Embryonic facial prominence (tissue), 1 donor: ENCODE results near the gene MAP3K7.
A peak's percentile ranks its signal among the peaks of the same experiment; 100 is the strongest.

ENCODE experiments used
- DNase-seq: peaks from one replicate; pipeline ENCODE4 v3.0.0-alpha.2; 2016; ENCODE audit errors: extremely low spot score

Gene MAP3K7

GRCh38 chr6:90484385-90484784 lies 102.5 kb downstream of the MAP3K7 start:
- no peak for DNase-seq

GRCh38 chr6:90483956-90484355 lies 102.9 kb downstream of the MAP3K7 start:
- DNase-seq: no peak

GRCh38 chr6:90483116-90483839 lies 103.6 kb downstream of the MAP3K7 start:
- no peak for DNase-seq

- no peak for DNase-seq
Observed at GRCh38 chr6:90480666-90481065, 106.2 kb downstream of the MAP3K7 start.

GRCh38 chr6:90479603-90479926 lies 107.3 kb downstream of the MAP3K7 start:
- DNase-seq: no peak

GRCh38 chr6:90478789-90479602 lies 107.9 kb downstream of the MAP3K7 start:
- peak; percentile 74 for DNase-seq

- DNase-seq: no peak
Observed at GRCh38 chr6:90478278-90478677, 108.6 kb downstream of the MAP3K7 start.

GRCh38 chr6:90477366-90477765 lies 109.5 kb downstream of the MAP3K7 start:
- DNase-seq: no peak

- no peak for DNase-seq
Observed at GRCh38 chr6:90472716-90473115, 114.2 kb downstream of the MAP3K7 start.

GRCh38 chr6:90471263-90471662 lies 115.6 kb downstream of the MAP3K7 start:
- DNase-seq: no peak

- no peak for DNase-seq
Observed at GRCh38 chr6:90469906-90470305, 117.0 kb downstream of the MAP3K7 start.

- no peak for DNase-seq
Observed at GRCh38 chr6:90468859-90469258, 118.0 kb downstream of the MAP3K7 start.

- no peak for DNase-seq
Observed at GRCh38 chr6:90468080-90468479, 118.8 kb downstream of the MAP3K7 start.

GRCh38 chr6:90467546-90467945 lies 119.3 kb downstream of the MAP3K7 start:
- DNase-seq: no peak

- no peak for DNase-seq
Observed at GRCh38 chr6:90466154-90466940, 120.5 kb downstream of the MAP3K7 start.

GRCh38 chr6:90465686-90466085 lies 121.2 kb downstream of the MAP3K7 start:
- DNase-seq: no peak

GRCh38 chr6:90464507-90464906 lies 122.4 kb downstream of the MAP3K7 start:
- no peak for DNase-seq

GRCh38 chr6:90463874-90464273 lies 123.0 kb downstream of the MAP3K7 start:
- DNase-seq: no peak
